Ramos (cell line): ENCODE results near the gene RIN3.

Experiments used
- in situ Hi-C: fragments of 300-500 bp; cut with MboI; formaldehyde crosslinking; loops from one replicate; pipeline ENCODE4 v1.14.3; 2022; ENCODE audit warnings: low sequenced_read_pairs; ENCODE audit not compliant: unreplicated experiment

The RIN3 gene, protein sequence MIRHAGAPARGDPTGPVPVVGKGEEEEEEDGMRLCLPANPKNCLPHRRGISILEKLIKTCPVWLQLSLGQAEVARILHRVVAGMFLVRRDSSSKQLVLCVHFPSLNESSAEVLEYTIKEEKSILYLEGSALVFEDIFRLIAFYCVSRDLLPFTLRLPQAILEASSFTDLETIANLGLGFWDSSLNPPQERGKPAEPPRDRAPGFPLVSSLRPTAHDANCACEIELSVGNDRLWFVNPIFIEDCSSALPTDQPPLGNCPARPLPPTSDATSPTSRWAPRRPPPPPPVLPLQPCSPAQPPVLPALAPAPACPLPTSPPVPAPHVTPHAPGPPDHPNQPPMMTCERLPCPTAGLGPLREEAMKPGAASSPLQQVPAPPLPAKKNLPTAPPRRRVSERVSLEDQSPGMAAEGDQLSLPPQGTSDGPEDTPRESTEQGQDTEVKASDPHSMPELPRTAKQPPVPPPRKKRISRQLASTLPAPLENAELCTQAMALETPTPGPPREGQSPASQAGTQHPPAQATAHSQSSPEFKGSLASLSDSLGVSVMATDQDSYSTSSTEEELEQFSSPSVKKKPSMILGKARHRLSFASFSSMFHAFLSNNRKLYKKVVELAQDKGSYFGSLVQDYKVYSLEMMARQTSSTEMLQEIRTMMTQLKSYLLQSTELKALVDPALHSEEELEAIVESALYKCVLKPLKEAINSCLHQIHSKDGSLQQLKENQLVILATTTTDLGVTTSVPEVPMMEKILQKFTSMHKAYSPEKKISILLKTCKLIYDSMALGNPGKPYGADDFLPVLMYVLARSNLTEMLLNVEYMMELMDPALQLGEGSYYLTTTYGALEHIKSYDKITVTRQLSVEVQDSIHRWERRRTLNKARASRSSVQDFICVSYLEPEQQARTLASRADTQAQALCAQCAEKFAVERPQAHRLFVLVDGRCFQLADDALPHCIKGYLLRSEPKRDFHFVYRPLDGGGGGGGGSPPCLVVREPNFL

DNA sequence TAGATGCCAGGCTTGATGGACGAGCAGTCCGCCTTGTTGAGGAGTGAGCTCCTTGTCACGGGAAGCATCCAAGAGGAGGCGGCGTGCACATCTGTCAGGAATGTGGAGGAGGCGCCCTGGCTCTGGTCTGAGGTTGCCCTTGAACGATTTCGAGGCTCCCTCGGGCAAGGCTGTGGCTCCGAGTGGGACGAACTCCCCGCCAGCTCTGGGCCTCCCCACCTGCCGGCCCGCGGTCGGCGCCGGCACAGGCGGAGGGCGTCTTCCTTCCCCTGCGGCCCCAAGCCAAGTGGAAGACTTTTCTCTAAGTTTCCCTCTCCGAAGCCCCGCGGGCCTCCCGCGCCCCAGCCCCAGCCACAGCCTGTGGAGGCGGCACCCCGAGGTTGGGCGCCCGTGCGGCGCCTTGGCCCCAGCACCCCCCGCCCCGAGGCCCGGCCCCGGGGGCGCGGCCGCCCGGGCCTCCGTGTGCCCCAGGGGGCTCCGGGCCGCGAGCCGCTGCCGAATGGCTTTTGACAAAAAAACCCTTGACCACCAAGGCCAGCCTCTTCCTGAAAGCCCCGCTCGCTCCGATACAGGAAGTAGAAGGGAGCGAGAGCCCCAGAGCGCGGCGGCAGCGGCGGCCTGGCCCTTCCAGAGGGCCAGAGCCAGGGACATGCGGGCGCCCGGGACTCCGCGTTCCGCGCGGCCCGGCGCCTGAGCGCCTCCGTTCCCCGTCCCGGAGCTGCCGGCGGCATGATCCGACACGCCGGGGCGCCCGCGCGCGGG lies at the start of gene RIN3:
RIN3 (plus strand) TSS at position 578 of the 762 bp plus-strand sequence; CDS start at position 730, 152 bp downstream.
- in situ Hi-C loops = no loop called here

DNA sequence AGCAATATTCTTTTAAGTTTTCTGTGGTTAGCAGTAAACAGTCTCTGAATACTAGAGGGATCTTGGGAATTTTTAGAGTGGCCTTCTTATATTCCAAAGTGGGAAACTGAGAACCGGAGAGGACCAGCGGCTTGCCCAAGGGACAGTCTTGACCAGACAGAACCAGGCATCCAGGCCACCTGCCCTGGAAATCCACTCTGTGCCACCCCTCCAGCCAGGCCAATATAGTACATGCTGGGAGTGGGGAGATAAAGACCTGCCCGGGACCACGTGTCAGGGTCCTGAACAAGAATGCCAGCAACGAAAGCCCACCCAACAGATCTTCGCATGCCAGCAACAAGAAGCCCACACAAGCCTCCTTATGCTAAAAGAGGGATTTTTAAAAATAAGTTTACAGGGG lies 49.4 kb upstream of the RIN3 start:
- in situ Hi-C loops = no loop called here

DNA sequence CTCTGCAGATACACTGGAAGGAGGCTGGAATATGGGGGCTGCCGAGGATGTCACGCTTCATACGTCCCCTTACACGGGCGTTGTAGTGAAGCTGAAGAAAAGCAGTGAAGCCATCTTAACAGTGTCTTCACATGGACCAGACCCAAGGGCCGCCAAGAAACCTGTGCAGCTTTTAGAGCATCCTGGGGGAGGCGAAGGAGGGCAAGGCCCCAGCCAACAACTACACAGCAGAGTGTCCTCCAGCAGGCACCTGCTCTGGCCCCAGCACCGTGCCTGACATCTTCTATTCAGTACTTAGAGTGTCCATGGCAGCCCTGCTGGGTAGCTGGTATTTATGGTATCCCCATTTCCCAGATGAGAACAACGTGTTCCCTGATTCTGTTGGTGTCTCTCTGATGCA lies 48.9 kb upstream of the RIN3 start:
- in situ Hi-C loops = no loop called here

DNA sequence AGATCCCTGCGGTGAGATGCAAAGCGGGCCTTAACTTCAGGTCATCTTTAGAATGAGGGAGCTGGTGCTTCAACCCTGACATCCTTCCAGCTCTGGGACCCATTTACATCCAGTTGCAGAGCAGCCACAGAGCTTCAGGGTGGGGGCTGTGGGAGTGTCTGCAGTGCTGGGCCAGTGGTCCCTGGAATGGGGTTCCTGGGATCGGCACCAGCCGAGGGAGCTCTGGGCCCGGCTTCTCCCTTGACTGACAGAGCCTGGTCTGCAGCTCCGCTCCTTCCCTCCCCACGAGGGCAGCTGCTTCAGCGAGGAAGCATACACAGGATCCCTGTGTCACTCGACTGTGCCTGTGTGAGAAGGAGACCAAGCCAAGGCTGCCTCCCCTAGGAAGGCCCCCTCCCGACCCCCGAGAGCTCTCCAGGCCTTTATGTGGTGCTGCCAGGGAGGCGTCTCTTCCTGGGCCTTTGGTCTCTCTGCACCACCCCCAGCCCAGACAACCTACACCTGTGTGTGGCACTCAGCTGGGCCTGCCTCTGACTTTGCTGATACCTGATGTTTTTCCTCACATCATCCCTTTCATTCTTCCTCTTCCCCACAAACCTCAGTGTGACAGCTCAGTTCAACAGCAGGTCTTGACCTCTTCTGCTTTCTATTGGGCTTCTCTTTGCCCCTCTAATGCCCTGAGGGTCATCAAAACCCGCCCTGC lies 48.1 kb upstream of the RIN3 start:
- in situ Hi-C loops = no loop called here

DNA sequence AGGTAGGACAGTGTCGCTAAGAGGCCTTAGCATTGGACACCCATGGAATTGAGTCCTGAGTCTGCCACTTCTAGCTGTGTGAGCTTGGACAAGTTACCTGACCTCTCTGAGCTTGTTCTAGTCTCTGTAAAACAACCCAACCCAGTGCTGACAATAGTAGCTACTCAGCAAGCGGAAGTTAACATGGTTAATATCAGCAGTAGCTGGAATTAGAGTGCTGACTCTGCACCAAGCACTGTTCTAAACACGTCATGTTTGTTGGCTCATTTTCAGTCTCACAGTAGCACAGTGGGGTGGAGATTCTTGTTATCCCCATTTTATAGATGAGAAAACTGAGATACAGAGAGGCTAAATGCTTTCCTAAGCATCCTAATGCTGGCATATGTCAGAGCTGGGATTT lies 47.5 kb upstream of the RIN3 start:
- in situ Hi-C loops = no loop called here

DNA sequence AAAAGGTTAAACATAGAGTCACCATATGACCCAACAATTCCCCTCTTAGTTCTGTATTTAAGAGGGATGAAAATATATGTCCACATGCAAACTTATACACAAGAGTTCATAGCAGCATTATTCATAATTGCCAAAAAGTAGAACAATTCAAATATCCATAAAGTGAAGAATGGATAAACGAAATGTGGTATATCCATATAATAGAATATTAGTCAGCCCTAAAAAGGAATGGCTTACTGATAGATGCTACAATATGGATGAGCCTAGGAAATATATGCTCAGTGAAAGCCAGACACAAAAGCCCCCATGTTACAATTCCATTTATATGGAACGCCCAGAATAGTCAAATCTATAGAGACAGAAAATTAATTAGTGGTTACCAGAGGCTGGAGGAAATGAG lies 44.1 kb upstream of the RIN3 start:
- in situ Hi-C loops = no loop called here

DNA sequence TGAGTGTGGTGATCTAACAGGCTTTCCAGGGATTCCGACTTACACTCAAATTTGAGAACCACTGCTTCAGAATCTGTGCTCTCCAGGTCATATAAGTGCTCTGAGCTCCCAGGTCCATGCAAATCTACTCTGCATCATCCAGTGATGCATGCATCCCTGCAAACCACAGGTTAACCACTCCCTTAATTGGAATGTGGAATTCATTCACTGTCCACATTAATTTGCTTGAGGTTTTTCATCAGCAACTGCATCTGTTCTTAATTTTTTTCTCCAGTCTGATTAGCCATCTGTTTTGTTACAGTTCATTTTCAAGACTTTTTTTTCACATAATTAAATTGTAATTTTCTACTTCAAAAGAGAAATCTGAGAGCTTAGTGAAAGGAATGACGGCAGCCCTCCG lies 43.4 kb upstream of the RIN3 start:
- in situ Hi-C loops = no loop called here

DNA sequence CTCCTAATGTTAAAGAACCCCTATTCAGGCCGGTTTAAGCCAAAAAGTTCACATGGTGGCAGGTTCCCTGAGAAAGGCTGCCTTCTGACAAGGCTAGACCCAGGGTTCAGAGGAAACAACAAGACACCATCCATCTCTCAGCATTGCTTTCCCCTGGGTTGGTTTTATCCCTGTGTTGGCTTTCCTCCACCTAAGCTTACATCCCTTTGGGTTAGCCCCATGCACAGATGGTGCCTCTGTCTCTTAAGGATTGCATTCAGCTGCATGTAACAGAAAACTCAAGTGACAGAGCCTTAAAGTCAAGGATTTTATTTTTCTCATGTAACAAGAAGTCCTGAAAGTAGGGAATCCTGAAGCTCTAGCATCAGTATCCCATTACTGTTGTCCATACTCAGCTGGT lies 42.8 kb upstream of the RIN3 start:
- in situ Hi-C loops = no loop called here

DNA sequence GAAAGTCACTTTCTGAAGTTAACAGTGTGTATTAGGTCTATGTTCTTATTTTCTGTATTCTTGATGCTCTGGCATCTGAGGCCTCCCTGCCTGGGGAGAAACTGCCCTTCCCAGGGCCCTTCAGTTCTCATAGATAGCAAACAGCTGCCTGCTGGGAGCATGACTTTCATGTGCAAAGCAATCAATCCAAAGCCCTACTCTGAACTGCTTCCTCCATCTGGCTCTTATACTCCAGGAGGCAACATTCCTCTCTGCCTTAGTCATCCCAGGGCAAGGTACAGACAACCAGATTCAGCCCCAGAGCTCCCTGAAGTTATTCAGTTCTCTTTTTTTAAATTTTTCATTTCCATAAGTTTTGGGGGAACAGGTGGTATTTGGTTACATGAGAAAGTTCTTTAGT lies 41.7 kb upstream of the RIN3 start:
- in situ Hi-C loops = no loop called here

DNA sequence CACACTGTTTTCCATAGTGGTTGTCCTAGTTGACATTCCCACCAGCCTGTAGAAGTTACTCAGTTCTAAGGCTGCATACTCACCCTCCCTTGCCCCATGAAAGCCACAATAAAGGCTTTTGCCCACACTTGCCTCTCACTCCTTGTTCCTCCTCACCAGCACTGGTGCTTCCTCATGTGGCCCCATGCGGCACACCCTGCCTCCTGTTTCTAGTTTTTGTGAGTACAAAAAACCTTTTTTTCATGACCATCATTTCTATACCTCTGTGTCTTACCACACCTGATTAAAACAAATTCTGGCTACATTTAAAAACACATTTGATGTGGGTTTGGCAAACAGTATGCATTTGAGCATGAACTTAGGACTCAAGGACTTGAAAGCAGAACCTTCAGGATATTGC lies 40.7 kb upstream of the RIN3 start:
- in situ Hi-C loops = no loop called here

DNA sequence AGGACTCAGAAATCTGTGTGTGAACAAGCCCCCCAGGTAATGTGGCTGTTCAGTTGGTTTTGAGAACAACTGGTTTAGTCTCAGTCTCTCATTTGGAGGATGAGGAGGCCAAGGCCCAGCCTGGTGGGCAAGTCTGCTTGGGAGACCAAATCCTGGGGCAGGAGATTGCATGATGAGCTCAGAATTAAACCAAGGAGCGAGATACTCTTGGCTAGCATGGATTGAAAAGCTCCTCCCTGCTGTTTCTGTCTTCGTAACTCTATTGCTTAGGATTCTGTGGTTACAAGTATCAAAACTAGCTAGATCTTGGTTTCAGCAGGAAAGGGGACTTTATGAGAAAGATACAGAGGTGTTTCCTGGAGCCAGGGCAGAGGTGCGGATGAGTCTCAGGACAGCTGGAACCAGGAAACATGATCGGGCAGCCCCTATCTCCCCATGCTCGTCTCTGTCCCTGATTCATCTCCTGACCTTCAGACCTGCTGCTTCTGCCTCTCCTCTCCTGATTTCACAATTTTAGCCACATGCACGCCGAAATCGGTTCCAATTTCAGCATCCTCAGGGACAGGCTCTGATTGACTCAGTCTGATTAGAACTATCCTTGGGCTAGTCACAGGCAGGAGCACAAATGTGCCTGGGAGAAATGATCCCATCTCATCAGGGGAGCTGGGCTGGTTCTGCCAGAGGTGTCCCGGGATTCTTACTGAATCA lies 40.2 kb upstream of the RIN3 start:
- in situ Hi-C loops = no loop called here

DNA sequence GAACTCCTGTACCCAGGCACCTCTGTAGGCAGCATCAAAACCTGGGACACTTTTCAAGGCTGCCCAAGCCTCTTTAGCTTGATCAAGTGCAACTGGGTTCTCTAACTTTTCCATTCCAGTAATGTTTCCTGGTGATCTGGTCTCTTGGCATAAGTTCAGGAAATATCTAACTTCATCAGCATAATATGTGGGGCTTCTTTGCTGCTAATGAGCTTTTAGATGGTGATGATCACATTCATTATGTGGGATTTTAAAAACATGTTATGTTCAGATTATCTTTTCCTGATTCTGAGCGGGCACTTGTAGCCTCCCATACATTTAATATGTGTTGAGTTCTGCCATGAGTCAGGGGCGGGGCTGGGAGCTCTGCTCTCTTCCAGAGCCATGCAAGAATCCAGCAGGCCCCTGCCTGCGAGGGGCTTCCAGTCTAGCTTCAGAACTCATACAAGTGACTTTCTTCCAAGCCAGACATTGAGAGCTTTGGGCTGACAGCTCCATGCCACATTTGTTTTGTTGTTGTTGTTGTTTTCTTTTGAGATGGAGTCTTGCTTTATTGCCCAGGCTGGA lies 39.5 kb upstream of the RIN3 start:
- in situ Hi-C loops = no loop called here

DNA sequence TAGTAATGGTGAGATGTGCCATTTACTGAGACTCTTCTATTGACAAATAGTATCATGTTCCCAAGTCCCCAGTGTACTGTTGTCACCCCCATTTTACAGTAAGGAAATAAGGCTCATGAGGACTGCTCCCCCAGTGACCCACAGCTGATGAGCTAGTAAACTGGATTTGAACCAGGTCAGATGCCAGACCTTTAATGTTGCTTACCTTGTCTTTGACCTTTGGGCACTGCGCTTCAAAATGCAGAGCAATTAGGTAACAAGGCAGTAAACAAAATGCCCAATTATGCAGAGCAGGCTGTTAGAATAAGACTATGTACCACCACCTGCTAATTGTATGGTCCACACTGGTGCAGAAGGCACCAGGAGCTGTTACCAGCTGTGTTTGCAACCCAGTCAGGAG lies 38.5 kb upstream of the RIN3 start:
- in situ Hi-C loops = no loop called here

DNA sequence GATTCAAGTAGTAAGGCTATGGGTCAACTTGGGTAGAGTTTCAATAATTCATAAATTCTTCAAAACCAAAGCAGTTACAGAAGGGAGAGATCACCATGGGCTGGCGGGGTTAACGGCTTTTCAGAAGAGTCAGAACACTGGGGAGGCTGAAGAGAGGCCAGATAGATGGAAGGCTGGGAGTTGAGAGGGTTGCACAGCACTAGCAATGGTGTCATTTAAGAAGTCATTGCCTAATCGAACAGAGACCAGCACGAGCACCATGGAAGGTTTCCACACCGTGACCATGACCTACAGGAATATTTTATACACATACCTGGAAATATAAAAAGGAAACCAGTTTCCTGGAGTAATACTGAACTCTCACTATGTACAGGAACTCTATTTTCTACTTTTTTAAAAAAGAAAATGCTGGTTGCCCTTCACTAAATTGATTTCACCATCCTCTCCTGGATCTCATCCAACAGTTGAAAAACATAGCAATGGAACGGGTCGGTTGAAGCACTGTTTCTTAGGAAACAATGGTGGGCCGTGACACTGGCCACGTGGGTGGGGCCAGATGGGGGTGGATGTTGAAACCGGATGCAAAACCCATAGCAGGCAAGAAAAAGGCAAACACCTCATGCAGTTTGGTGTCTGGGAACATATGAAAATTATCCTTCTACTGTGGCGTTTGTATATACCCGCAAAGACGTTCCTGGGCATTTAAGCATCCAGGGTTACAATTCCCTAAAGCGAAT lies 38.0 kb upstream of the RIN3 start:
- in situ Hi-C loops = no loop called here

DNA sequence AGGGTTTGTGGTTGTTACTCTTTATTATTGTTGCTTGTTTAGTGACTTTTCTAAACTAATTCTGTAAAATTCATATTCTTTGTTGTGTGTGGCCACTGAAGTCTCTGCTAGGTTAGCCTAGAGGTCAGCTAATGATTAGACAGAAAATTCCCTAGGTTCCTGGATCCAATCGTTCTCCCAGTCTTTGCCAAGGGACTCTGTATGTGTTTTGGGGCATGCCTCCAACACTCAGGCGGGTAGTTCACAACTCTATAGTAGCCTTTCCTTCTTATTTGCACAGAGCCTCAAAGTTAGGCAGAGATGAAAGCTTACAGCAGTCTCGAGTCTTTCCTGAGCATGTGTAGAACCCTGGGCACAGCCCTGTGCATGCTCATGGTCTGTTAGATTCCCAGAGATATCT lies 32.7 kb upstream of the RIN3 start:
- in situ Hi-C loops = no loop called here

DNA sequence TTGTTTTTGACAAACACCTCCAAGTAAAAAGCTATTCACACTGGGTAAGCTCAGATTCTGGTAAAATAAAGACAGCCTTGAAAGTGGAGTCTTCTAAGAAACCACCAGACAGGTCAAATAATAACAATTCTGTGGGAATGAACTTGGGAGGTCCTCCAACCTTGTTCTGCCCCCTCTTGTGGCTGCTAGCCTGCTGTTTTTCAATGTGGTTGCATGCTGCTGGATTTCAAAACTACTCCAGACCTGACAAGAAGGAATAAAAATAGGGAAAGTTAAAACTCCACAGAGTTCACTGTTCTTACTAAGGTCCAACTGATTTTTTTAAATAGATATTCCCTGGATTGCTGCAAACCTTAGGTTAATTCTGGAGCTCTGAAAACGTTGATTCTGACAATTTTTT lies 32.2 kb upstream of the RIN3 start:
- in situ Hi-C loops = no loop called here

DNA sequence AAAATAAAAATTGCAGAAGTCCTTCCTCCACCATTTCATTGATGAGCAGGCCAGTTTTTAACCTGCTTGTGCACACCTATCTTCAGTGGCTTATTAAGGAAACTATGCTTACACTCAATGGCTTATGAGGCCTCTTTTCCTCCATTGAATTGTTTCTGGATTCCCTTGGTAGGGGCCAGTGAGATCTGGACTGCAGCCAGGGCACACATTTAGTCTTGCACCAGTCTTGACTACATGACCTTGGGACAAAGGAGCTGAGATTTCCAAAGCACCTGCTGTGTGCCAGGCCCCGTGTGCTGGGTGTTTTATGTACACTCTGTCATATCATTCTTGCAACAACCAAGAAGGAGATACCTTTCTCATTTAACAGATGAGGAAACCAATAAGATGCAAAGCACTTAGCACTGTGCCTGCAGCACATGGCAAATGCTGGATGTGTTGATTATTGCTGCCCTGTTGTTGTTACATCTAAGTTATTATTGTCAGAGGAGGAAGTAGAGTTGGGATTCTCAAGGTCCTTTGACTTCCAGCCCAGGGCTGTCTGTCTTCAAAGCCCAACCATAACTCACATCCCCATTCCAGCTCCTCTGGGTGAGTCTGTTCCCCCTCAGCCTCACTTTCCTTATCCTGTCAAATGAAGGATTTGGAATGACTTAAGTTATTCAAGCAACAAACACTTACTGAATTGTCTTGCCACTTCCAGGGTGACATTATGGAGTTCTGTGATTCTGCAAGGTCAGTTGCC lies 31.6 kb upstream of the RIN3 start:
- in situ Hi-C loops = no loop called here
